PC-9 (cell line): ENCODE measurements around the gene FILIP1L.

Source experiments
- EZH2 ChIP-seq: fragments of 200-600 bp; sonication (generic); IDR thresholded peaks from 2 replicates; pipeline ENCODE4 v1.8.0; 2017; ENCODE audit warnings: antibody characterized with exemption, low read depth
- TF ChIP-seq, protein P1 (sequence below): fragments of 200-600 bp; sonication (generic); conservative IDR thresholded peaks from 2 replicates; pipeline ENCODE4 v1.6.1; 2017; ENCODE audit warnings: mixed run types, antibody characterized with exemption, mild to moderate bottlenecking, moderate library complexity

DNA sequence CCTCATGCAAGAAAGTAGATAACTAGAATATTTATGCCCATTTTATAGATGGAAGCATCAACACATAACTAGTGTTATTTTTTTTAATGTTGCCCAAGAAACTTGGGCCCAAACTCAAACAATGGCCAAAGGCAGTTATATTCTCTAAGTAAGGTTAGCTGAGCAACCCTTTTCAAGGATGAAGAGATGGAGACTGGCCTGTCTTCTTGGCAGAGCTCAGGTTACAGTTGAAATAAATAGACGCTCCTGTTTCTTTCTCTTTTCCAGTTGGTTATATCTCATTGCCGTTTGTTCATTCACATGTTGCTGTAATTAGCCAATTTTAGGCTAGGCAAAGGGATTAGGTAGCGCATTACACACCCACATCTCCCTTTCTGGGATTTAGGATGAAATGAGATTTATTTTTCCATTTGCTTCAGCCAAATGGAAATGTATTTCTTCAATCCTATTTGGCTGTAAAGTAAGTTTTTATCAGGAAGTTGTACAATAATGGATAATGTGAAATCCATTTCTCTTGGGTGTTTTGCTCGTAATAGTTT, 203.5 kb downstream of the FILIP1L start:
- TF ChIP-seq, protein P1, sequence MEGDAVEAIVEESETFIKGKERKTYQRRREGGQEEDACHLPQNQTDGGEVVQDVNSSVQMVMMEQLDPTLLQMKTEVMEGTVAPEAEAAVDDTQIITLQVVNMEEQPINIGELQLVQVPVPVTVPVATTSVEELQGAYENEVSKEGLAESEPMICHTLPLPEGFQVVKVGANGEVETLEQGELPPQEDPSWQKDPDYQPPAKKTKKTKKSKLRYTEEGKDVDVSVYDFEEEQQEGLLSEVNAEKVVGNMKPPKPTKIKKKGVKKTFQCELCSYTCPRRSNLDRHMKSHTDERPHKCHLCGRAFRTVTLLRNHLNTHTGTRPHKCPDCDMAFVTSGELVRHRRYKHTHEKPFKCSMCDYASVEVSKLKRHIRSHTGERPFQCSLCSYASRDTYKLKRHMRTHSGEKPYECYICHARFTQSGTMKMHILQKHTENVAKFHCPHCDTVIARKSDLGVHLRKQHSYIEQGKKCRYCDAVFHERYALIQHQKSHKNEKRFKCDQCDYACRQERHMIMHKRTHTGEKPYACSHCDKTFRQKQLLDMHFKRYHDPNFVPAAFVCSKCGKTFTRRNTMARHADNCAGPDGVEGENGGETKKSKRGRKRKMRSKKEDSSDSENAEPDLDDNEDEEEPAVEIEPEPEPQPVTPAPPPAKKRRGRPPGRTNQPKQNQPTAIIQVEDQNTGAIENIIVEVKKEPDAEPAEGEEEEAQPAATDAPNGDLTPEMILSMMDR, result no peak
- no peak for TF ChIP-seq EZH2
